ENCODE measurements around the gene CEP350.
"Not testable (repeated sequence)": the region's sequence is repeated elsewhere in the genome, so short reads cannot be mapped to it uniquely, and the experiment has no call there.

The CEP350 gene

GRCh38 chr1:179952186-179952585 is 2.4 kb upstream of the CEP350 start:
- TF ChIP-seq JUND (IDR thresholded peaks at IDR 0.05; ENCODE audit: low read depth): no peak
- no peak for DNase-seq (ENCODE audit: low read depth in 1 of 2, low spot score in 1 of 2)
- in situ Hi-C loops (cut with HindIII; ENCODE audit: low pct_unique_long_range_greater_than_20kb, low sequenced_read_pairs): no loop called here

GRCh38 chr1:179953974-179954492 is 577 bp upstream of the CEP350 start:
- in situ Hi-C loops (cut with HindIII; ENCODE audit: low pct_unique_long_range_greater_than_20kb, low sequenced_read_pairs): no loop called here
- DNase-seq (ENCODE audit: low read depth in 1 of 2, low spot score in 1 of 2): no peak
- TF ChIP-seq JUND (IDR thresholded peaks at IDR 0.05; ENCODE audit: low read depth): no peak

GRCh38 chr1:179955287-179955680 is 674 bp downstream of the CEP350 start:
- TF ChIP-seq JUND (IDR thresholded peaks at IDR 0.05; ENCODE audit: low read depth): no peak
- in situ Hi-C loops (cut with HindIII; ENCODE audit: low pct_unique_long_range_greater_than_20kb, low sequenced_read_pairs): no loop called here

DNA sequence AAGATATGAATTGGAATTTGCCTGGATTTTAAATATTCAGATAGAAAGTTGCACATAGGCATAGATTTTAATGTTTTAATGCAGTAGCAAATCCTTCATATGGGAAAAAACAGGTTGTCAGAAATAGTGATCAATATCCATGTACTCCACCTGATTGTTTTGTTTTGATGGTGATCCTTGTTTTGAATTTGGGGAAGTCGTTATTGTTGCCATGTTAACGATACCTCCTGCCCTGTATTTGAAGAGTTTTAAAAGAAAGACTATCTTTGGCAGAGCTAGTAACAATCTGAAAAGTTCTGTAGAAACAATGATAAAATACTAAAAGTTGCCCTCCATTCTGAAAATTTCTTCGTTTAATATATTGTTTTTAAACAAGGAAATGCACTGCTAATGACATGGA is 1.1 kb downstream of the CEP350 start:
- TF ChIP-seq JUND (IDR thresholded peaks at IDR 0.05; ENCODE audit: low read depth): no peak
- in situ Hi-C loops (cut with HindIII; ENCODE audit: low pct_unique_long_range_greater_than_20kb, low sequenced_read_pairs): no loop called here
- no peak for DNase-seq (ENCODE audit: low read depth in 1 of 2, low spot score in 1 of 2)

More at GRCh38 chr1:179955287-179955680, 674 bp downstream of the CEP350 start:
- no peak for DNase-seq (ENCODE audit: low read depth in 1 of 2, low spot score in 1 of 2)

GRCh38 chr1:179958359-179958758 is 3.7 kb downstream of the CEP350 start:
- TF ChIP-seq JUND (IDR thresholded peaks at IDR 0.05; ENCODE audit: low read depth): no peak
- in situ Hi-C loops (cut with HindIII; ENCODE audit: low pct_unique_long_range_greater_than_20kb, low sequenced_read_pairs): no loop called here
- DNase-seq (ENCODE audit: low read depth in 1 of 2, low spot score in 1 of 2): no peak

DNA sequence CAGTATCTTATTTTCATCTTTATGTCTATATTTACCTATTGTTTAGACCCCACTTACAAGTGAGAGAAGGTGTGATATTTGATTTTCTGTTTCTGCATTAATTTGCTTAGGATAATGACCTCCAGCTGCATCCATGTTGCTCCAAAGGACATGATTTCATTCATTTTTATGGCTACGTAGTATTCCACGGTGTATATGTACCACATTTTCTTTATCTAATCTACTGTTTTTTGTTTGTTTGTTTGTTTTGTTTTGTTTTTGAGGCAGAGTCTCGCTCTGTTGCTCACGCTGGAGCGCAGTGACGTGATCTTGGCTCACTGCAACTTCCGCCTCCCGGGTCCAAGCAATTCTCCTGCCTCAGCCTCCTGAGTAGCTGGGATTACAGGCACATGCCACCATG is 7.6 kb downstream of the CEP350 start:
- DNase-seq (ENCODE audit: low read depth in 1 of 2, low spot score in 1 of 2); in situ Hi-C loops (cut with HindIII; ENCODE audit: low pct_unique_long_range_greater_than_20kb, low sequenced_read_pairs): not testable (repeated sequence)

DNA sequence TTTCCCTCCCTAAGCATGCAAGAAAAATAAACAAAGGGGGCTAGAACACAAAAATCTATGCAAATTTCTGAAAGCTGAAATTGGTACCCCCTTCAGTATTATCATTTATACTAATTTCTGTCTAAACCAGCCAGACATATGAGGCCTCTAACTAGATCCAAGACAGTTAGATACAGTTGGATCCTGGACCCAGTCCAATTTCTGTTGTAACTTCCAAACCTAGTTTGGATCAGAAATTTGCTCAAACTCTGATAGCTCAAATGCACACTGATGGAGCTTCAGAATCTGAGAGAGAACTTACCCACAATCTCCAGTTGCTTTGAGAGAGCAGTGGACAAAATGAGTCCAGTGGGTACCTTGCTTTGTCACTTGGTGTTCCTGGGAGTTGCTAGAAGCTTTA is 11.9 kb downstream of the CEP350 start:
- in situ Hi-C loops (cut with HindIII; ENCODE audit: low pct_unique_long_range_greater_than_20kb, low sequenced_read_pairs): no loop called here
- no peak for TF ChIP-seq JUND (IDR thresholded peaks at IDR 0.05; ENCODE audit: low read depth)
- DNase-seq (ENCODE audit: low read depth in 1 of 2, low spot score in 1 of 2): no peak

- in situ Hi-C loops (cut with HindIII; ENCODE audit: low pct_unique_long_range_greater_than_20kb, low sequenced_read_pairs): no loop called here
- no peak for TF ChIP-seq JUND (IDR thresholded peaks at IDR 0.05; ENCODE audit: low read depth)
- DNase-seq (ENCODE audit: low read depth in 1 of 2, low spot score in 1 of 2): no peak
Measured at GRCh38 chr1:179968284-179968993, 13.8 kb downstream of the CEP350 start.

- TF ChIP-seq JUND (IDR thresholded peaks at IDR 0.05; ENCODE audit: low read depth): no peak
- DNase-seq (ENCODE audit: low read depth in 1 of 2, low spot score in 1 of 2): no peak
- in situ Hi-C loops (cut with HindIII; ENCODE audit: low pct_unique_long_range_greater_than_20kb, low sequenced_read_pairs): no loop called here
Measured at GRCh38 chr1:179968994-179969919, 14.6 kb downstream of the CEP350 start.

- no peak for TF ChIP-seq JUND (IDR thresholded peaks at IDR 0.05; ENCODE audit: low read depth)
- no peak for DNase-seq (ENCODE audit: low read depth in 1 of 2, low spot score in 1 of 2)
- in situ Hi-C loops (cut with HindIII; ENCODE audit: low pct_unique_long_range_greater_than_20kb, low sequenced_read_pairs): no loop called here
Measured at GRCh38 chr1:179969962-179970361, 15.4 kb downstream of the CEP350 start.

GRCh38 chr1:179971563-179972496 is 17.2 kb downstream of the CEP350 start:
- in situ Hi-C loops (cut with HindIII; ENCODE audit: low pct_unique_long_range_greater_than_20kb, low sequenced_read_pairs): no loop called here
- no peak for TF ChIP-seq JUND (IDR thresholded peaks at IDR 0.05; ENCODE audit: low read depth)
- DNase-seq (ENCODE audit: low read depth in 1 of 2, low spot score in 1 of 2): no peak
